NCI-H1417 treated with DMSO at 0.1 percent for 48 hours (cell line): ENCODE measurements around the gene MAPK8IP2.

Experiments
- DNase-seq: peaks from one replicate; lab custom pipeline; 2025; lab: John Stamatoyannopoulos, UW

The MAPK8IP2 gene

GRCh38 chr22:50575426-50575941 is 25.1 kb upstream of the MAPK8IP2 start:
- DNase-seq = no peak

- DNase-seq = no peak
These were observed 24.5 kb upstream of the MAPK8IP2 start for GRCh38 chr22:50576070-50576469.

- no peak for DNase-seq
These were observed 23.5 kb upstream of the MAPK8IP2 start for GRCh38 chr22:50576806-50577696.

- no peak for DNase-seq
These were observed 23.0 kb upstream of the MAPK8IP2 start for GRCh38 chr22:50577697-50577986.

- DNase-seq = no peak
These were observed 22.4 kb upstream of the MAPK8IP2 start, which contains the start of gene CPT1B for GRCh38 chr22:50577987-50578775. CPT1B (minus strand) TSS chr22:50578427; CDS start chr22:50577915, 512 bp downstream.

GRCh38 chr22:50578776-50579310 is 21.8 kb upstream of the MAPK8IP2 start:
- no peak for DNase-seq

GRCh38 chr22:50579752-50580151 is 20.8 kb upstream of the MAPK8IP2 start:
- no peak for DNase-seq

GRCh38 chr22:50581031-50581949 is 19.3 kb upstream of the MAPK8IP2 start:
- no peak for DNase-seq

- DNase-seq = no peak
These were observed 18.6 kb upstream of the MAPK8IP2 start for GRCh38 chr22:50581950-50582492.

GRCh38 chr22:50582493-50583293 is 17.9 kb upstream of the MAPK8IP2 start, which contains the start of gene CHKB:
CHKB (minus strand) TSS chr22:50582849; CDS start chr22:50582781, 68 bp downstream.
- DNase-seq = peak; percentile 58

- DNase-seq = no peak
These were observed 17.2 kb upstream of the MAPK8IP2 start for GRCh38 chr22:50583294-50583861.

- DNase-seq = no peak
These were observed 16.2 kb upstream of the MAPK8IP2 start for GRCh38 chr22:50584106-50585096.

GRCh38 chr22:50585238-50585637 is 15.4 kb upstream of the MAPK8IP2 start:
- no peak for DNase-seq

- DNase-seq = no peak
These were observed 14.8 kb upstream of the MAPK8IP2 start for GRCh38 chr22:50585781-50586180.

- DNase-seq = no peak
These were observed 14.2 kb upstream of the MAPK8IP2 start for GRCh38 chr22:50586416-50586815.

GRCh38 chr22:50587407-50587806 is 13.2 kb upstream of the MAPK8IP2 start:
- no peak for DNase-seq

- DNase-seq = no peak
These were observed 5.4 kb upstream of the MAPK8IP2 start for GRCh38 chr22:50595189-50595588.

- DNase-seq = no peak
These were observed 3.5 kb upstream of the MAPK8IP2 start for GRCh38 chr22:50597097-50597496.
